HepG2 (cell line): ENCODE measurements around the gene GSK3A. TPM values are rescaled to one million over a fixed set of nuclear protein-coding genes. Genes with fewer than 3 reads are reported as not detected.

Source experiments
- ATF1 ChIP-seq: IDR thresholded peaks from 2 replicates; pipeline ENCODE4 v1.6.1; 2016; ENCODE audit warnings: mild to moderate bottlenecking, control low read depth
- ATF4 ChIP-seq, 2 experiments: fragments of 450-650 bp in 1 of 2; sonication (generic) in 1 of 2; formaldehyde crosslinking; IDR thresholded peaks; 2 replicates each; pipeline versions ENCODE4 v1.5.0 to v1.8.0; 2020 to 2022; ENCODE audit warnings: mild to moderate bottlenecking in 1 of 2, missing genetic modification reagents in 1 of 2
- CAMTA2 ChIP-seq: sonication (generic); formaldehyde crosslinking; IDR thresholded peaks from 2 replicates; pipeline ENCODE4 v1.4.0; 2020; ENCODE audit warnings: mild to moderate bottlenecking, missing genetic modification reagents, borderline replicate concordance
- CHD2 ChIP-seq: IDR thresholded peaks from 2 replicates; pipeline ENCODE4 v1.6.1; 2011; ENCODE audit warnings: low read depth, low read length, improper control_type of control experiment
- CHD4 ChIP-seq: fragments of 200-600 bp; sonication (generic); IDR thresholded peaks from 2 replicates; pipeline ENCODE4 v1.7.0; 2017; ENCODE audit warnings: mild to moderate bottlenecking, low read length, borderline replicate concordance
- KDM4B ChIP-seq: sonication (generic); formaldehyde crosslinking; IDR thresholded peaks from 2 replicates; pipeline ENCODE4 v1.4.0; 2020; ENCODE audit warnings: missing genetic modification reagents
- KLF15 ChIP-seq: sonication (generic); formaldehyde crosslinking; IDR thresholded peaks from 2 replicates; pipeline ENCODE4 v1.8.1; 2023; ENCODE audit warnings: borderline replicate concordance, mild to moderate bottlenecking, inconsistent platforms, missing genetic modification reagents, mixed read lengths
- MED13 ChIP-seq: sonication (generic); formaldehyde crosslinking; IDR thresholded peaks from 2 replicates; pipeline ENCODE4 v1.5.0; 2020; ENCODE audit warnings: missing genetic modification reagents
- NFATC3 ChIP-seq: sonication (generic); formaldehyde crosslinking; IDR thresholded peaks from 2 replicates; pipeline ENCODE4 v1.5.1; 2020; ENCODE audit warnings: mild to moderate bottlenecking, missing genetic modification reagents
- POGZ ChIP-seq: sonication (generic); formaldehyde crosslinking; IDR thresholded peaks from 2 replicates; pipeline ENCODE4 v1.4.0; 2020; ENCODE audit warnings: mild to moderate bottlenecking, missing genetic modification reagents
- SIN3A ChIP-seq: IDR thresholded peaks from 2 replicates; pipeline ENCODE4 v1.6.1; 2011; ENCODE audit warnings: low read depth, mild to moderate bottlenecking, control low read depth, low read length, borderline replicate concordance
- SMAD1 ChIP-seq: sonication (generic); formaldehyde crosslinking; IDR thresholded peaks from 2 replicates; pipeline ENCODE4 v1.4.0; 2020; ENCODE audit warnings: missing genetic modification reagents, low read depth, mild to moderate bottlenecking, borderline replicate concordance
- SMAD3 ChIP-seq: sonication (generic); formaldehyde crosslinking; IDR thresholded peaks from 2 replicates; pipeline ENCODE4 v1.4.0; 2020; ENCODE audit warnings: missing genetic modification reagents
- SNAPC2 ChIP-seq: sonication (generic); formaldehyde crosslinking; IDR thresholded peaks from 2 replicates; pipeline ENCODE4 v1.8.1; 2022; ENCODE audit warnings: mild to moderate bottlenecking, missing genetic modification reagents
- SP5 ChIP-seq: IDR thresholded peaks from 2 replicates; pipeline ENCODE4 v1.6.1; 2016; ENCODE audit warnings: low read depth, borderline replicate concordance
- TFDP2 ChIP-seq: sonication (generic); formaldehyde crosslinking; IDR thresholded peaks from 2 replicates; pipeline ENCODE4 v1.4.0; 2020; ENCODE audit warnings: missing genetic modification reagents
- YY1 ChIP-seq: IDR thresholded peaks from 2 replicates; pipeline ENCODE4 v1.6.1; 2011; ENCODE audit warnings: low read length, low read depth, moderate library complexity, mild to moderate bottlenecking; ENCODE audit not compliant: insufficient read depth, insufficient replicate concordance
- ZNF142 ChIP-seq: sonication (generic); formaldehyde crosslinking; IDR thresholded peaks from 2 replicates; pipeline ENCODE4 v1.4.0; 2020; ENCODE audit warnings: missing genetic modification reagents
- ZNF570 ChIP-seq: sonication (generic); formaldehyde crosslinking; IDR thresholded peaks from 2 replicates; pipeline ENCODE4 v1.4.0; 2020; ENCODE audit warnings: mild to moderate bottlenecking, missing genetic modification reagents, borderline replicate concordance
- ZSCAN31 ChIP-seq: sonication (generic); formaldehyde crosslinking; IDR thresholded peaks from 2 replicates; pipeline ENCODE4 v1.5.0; 2020; ENCODE audit warnings: low read depth, mild to moderate bottlenecking, missing genetic modification reagents
- polyA plus RNA-seq, 8 experiments: library from polyadenylated mRNA; depleted of rRNA in 3 of 8; stranded (reverse) in 7 of 8; unstranded in 1 of 8; fragments of >200 nt; fragmentation: Illumina TruSeq in 4 of 8; extraction: Trizol in 4 of 8; gene quantifications; 2 replicates each; pipeline versions ENCODE4 v1.2.1 to v1.2.3, GENCODE V29; 2011 to 2016; ENCODE audit warnings: low read depth in 4 of 8, missing spikeins in 1 of 8, mixed read lengths in 1 of 8; ENCODE audit not compliant: insufficient read depth in 1 of 8
- total RNA-seq, 5 experiments: library from RNA; depleted of rRNA; stranded (reverse); fragments of >200 nt; fragmentation: Illumina TruSeq; extraction: Trizol; gene quantifications; 2 replicates each; pipeline ENCODE4 v1.2.3, GENCODE V29; 2016; ENCODE audit warnings: low read depth in 1 of 5

Gene GSK3A
- total and polyA plus RNA-seq, 2 of the 13 experiments (the other 11 are each of a cell fraction or from before 2014, with no cell fraction given), result 16.9 to 52.5 TPM

- TF ChIP-seq ZNF142 (CRISPR knock-in tag) (no peak), NFATC3 (CRISPR knock-in tag) (0 out of 2 replicates have a peak, but pooled peaks have one; percentile 30), ATF4 (CRISPR knock-in tag; IDR thresholded peaks at IDR 0.05) (peak in 1 of 2 experiments; percentile 49; a peak in 1 of 4 replicates), SIN3A (peak; percentile 73; the same call in 1 of the 2 replicates), CHD2 (peak; percentile 89), ZSCAN31 (CRISPR knock-in tag) (0 out of 2 replicates have a peak, but pooled peaks have one; percentile 34), MED13 (peak; percentile 81), POGZ (CRISPR knock-in tag) (peak; percentile 39; the same call in 1 of the 2 replicates), KLF15 (CRISPR knock-in tag) (peak; percentile 54; the same call in 1 of the 2 replicates), TFDP2 (CRISPR knock-in tag) (peak; percentile 75), YY1 (peak; percentile 48), SP5 (peak; percentile 52; the same call in 1 of the 2 replicates), ZNF570 (CRISPR knock-in tag) (no peak), CAMTA2 (CRISPR knock-in tag) (no peak), SMAD3 (peak; percentile 18; the same call in 1 of the 2 replicates), CHD4 (peak; percentile 33; the same call in 1 of the 2 replicates), KDM4B (CRISPR knock-in tag) (peak; percentile 50; the same call in 1 of the 2 replicates), SMAD1 (CRISPR knock-in tag) (0 out of 2 replicates have a peak, but pooled peaks have one; percentile 79), ATF1 (CRISPR knock-in tag) (no peak), SNAPC2 (CRISPR knock-in tag) (peak; percentile 52; the same call in 1 of the 2 replicates)
These were observed 25.8 kb upstream of the GSK3A start (continued) for GRCh38 chr19:42268142-42268703.
